COLO668 (cell line): ENCODE results near the gene STK32B.
A peak's percentile ranks its signal among the peaks of the same experiment; 100 is the strongest.

Experiments used
- DNase-seq: peaks from one replicate; lab custom pipeline; 2025; ENCODE audit not compliant: unreplicated experiment; lab: John Stamatoyannopoulos, UW

Gene STK32B

DNA sequence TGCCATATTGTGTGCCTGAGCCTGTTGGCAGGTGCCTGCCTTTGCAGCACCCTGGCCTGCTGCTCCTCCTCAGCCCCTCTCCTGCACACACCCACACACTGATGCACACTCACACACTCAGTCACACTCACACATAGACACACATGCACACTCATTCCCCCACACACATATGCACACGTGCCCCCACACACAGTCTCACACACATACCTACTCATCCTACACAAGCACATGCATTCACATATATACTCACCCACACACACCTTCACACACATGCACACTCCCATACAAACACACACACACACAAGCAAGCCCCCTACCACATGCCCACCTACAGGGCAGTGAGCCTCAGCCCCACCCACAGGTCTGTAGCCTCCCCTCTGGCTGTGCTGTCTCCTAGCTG, 412.1 kb downstream of the STK32B start:
- DNase-seq = no peak

DNA sequence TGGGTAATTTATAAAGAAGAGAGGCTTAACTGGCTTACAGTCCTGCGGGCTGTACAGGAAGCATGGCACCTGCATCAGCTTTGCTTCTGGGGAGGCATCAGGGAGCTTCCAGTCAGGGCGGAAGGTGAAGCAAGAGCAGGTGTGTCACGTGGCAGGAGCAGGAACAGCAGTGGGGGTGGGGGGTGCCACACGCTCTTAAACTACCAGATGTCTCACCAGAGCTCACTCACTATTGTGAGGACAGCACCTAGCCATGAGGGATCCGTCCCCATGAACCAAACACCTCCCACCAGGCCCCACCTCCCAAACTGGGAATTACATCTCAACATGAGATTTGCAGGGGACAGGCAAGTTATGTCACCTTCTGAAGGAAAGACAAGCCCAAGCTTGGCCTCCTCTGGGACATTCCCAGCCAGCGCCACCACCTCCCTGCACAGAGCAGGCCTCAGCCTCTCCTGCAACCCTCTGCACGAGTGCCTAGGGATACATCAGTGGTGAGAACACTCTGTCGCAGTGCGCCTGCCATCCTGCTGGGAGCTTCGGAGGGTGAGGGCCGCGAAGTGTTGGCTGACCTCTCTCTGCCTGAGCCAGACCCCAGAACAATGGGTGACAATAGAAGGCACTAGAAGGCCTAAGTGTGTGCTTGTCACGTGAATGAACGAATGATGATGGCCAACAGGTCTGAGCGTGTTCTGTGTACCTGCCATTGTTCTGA, 412.8 kb downstream of the STK32B start:
- no peak for DNase-seq

DNA sequence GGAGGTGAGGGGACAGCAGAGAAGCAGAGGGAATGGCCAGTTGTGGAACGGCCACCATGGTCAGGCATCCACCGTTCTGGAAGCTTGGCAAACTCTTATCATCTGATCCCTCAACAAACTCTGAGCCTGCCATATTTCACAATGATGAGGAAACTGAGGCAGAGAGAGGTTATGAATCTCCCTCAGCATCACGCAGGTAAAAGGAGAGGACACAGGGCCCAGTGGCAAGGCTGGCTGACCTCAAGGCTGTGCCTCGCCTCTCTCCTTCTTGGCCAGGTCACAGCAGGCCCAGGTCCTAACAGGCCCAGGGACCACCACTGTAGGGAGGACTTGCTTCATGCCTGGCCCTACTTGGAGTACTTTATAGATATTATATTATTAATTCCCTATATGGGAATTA, 414.2 kb downstream of the STK32B start:
- no peak for DNase-seq

DNA sequence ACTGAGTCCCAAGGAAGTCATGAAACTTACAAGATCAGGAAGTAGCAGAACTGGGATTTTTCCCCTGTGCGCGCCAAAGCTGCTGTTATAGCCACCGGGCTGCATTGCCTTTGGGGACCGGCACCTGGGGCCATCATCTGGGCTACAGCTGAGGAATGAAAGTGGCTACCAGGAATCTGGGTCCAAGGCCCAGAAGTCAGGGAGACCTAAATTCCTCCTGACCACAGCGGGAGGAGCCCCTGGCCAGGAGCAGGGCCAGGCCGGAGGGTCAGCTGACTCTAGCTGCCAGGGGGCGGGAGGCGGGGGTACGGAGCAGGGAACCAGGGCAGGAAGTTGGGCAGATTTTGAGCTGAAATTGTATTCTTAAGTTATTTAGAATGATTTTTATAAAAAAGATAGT, 414.7 kb downstream of the STK32B start:
- no peak for DNase-seq

DNA sequence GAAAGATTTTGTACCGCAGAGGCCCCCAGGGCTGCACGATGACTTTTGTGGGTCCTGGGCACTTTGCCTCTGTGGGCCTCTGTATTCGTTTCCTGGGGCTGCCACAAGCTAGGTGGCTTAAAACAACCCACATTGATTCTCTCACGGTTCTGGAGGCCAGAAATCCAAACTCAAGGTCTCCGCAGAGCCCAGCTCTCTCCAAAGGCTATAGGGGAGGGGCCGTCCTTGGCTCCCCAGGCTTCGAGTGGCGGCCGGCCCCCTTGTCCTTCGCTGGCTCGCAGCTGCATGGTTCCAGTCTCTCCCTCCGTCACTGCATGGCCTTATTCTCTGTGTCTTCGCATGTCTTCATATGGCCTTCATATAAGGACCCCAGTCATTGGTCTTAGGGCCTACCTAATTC, 415.8 kb downstream of the STK32B start:
- DNase-seq = no peak

DNA sequence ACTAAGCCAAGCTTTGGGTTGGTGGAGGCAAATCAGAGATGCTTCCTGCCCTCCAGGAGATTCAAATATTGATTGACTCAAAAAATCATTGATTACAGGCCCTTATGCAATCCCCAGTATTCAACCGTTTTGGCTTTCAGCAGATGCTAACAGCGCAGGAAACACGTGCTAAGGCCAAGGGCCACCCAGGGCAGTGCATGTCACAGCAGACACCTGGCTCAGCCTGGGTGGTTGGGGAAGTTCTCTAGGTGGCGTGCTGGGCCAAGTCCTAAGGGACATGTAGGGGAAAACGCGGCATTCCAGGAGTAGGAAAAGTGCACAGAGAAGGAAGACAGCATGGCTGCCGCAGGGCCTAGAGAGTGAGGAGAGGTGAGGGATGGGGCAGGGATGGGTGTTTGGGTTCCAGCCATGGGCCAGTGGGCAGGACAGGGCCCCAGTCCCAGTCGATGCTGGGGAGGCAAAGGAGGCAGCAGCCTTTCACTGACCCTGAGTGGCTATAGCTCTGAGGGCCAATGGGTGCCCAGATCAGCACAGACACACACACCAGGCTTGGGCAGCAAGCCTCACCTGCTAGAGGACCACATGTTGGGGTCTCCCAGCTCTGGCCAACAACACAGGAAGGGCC, 418.0 kb downstream of the STK32B start:
- DNase-seq = peak; percentile 28

DNA sequence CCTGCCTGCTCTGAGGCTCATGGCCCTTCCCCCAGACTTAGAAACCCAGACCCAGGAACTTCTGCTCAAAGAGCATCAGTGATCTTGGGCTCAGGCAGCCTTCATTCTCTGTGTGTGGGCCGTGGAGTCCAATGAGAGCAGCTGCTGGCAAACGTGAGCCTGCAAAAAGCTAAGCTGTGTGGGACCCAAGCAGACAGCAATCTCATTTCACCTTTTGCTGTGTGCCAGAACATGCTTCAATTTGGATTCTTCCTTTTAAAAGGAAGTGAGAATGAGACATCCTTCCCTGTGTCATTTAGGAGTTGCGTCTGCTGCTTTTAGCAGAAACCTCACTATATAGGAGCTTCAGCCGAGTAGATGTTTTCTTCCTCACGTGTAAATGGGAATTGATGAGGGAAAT, 418.6 kb downstream of the STK32B start:
- DNase-seq = no peak

DNA sequence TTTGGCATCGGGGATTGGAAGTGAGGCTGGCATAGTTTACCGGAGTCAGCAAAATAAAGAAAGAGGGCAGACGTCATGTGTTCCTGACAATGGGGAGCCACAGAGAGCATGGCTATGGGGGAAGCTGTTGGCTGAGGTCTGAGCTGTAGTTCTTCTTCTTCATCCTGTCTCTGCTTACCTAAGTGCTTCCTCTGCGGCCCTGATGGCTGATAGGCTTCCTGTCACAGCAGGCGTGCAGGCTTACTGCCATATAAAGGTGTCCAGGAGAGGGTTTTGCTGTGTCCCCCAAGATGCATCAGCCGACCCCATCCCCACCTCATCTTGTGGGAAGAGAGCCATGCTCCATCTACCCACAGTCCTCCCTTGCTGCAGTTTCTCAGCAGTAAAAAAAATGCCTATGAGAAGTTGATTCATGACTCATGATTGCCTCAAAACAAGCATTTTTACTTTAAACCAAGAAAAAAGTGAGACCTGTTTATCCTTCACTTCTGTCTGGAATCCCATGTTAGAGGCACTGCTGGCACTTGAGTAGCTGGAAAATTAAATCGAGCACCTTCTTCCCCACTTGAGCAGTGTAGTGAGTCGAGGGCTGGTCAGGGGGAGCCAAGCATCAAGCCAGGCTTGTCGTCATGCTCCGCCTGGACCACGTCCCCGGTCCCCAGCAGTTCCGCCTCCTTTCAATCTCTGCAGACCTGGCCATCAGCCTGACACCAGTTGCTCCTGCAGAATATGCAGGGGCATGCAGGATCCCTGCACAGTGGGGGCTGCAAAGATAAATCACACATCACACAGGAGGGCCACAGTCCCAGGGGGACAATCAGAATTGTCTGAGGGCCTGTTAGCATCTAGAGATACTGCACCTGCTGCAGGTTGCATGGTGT, 419.3 kb downstream of the STK32B start:
- DNase-seq = no peak

DNA sequence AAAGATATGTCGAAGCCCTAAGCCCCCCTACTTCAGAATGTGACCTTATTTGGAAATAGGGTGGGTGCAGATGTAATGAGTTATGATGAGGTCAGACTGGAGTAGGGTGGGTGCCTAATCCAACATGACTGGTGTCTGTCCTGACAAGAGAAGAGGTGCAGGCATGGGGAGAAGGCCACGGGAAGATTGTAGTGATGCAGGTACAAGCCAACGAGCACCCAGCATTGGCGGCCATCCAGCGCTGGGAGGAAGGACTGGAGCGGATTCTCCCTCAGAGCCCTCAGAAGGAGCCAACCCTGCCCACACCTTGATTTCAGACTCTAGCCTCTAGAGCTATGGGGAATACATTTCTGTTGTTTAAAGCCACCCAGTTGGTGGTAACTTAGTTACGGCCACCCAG, 419.9 kb downstream of the STK32B start:
- no peak for DNase-seq

DNA sequence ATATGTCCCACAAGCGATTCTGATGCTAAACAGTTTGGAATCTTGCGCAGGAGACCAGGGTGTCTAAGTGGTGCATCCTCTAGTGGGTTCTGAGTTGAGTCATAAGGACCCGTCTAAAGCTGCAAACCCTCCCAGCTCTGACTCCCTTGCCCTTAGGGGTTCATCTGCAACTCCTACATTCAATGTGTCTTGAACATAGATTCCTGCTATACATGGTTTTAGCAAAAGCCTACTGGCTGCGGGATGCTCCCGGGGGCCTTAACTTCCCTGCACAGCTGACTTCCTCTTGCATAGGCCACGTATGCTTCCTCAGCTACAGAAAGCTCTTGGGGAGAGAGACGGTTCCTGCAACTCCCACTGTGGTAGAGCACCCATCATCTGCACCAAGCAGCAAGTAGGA, 420.4 kb downstream of the STK32B start:
- DNase-seq = no peak

DNA sequence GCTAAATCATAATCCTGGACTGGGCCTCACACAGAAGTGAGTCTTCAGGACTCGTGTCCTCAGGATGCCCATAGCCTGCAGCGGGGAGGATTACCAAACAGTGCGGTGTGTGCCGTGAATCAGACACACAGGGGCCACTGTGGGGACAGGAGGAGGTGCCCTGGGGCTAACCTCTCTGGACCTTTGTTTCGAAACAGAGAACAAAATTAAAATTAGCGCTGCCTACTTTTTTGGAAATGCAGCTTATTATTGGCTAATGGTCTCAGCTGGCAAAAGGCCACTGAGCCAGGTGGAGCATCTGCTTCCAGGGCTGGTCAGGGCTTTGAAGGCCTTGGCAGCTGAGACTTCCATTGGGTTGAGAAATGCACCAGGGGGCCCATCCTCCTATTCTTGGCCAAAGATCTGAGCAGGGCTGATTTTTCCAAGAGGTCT, 420.9 kb downstream of the STK32B start:
- DNase-seq = no peak

DNA sequence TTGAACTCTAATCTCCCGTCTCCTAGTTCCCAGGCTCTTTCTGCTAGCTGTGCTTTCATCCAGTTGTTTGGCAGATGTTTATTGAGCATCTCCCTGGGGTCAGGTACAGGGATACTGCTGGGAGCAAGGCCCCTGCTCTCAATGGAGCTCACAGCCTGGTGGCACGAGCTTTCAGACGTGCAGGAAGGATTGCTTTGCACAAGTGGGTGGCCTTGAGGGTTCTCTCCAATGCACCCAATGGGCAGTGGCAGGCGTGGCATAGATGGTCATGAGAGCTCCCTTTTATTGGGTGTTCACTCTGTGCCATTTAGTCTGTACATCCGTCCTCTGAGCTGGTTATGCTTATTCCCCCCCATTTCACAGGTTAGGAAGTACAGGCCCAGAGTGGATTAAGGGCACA, 421.8 kb downstream of the STK32B start:
- DNase-seq = no peak

DNA sequence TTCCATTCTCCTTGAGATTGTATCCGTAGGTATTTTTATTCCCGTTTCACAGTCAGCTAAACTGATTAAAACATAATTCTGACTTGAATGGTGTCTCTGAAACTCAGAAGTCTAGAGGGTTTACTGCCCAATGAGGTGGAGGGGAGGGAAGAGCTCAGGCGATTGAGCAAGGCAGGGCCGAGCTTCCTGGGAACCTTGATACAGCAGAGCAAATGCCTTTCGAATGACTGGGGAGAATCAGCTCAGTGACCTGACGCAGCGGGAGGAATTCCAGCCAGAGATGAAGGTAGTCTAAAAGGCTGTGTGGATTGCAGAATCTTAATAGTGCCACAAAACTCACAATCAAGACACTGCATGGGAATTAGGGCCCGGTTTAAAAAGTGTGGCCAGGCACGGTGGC, 423.5 kb downstream of the STK32B start:
- DNase-seq = no peak

DNA sequence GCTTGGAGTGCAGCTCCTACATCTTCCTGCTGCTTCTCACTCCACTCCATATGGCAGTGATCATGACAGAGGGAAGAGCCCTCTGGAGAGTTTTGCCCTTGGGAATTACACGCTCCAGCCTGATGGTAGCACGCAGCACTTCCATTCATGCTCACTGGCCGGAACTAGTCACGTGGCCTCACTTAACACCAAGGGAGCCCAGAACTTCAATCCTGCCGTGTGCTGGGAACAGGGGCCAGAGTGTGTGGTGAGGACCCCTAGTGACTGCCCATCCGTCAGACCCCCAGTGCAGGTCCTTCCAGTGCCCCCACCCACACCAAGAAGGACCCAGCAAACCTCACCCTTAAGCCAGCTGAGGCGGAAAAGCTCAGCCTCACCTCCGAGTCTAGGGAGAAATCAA, 426.3 kb downstream of the STK32B start:
- no peak for DNase-seq

DNA sequence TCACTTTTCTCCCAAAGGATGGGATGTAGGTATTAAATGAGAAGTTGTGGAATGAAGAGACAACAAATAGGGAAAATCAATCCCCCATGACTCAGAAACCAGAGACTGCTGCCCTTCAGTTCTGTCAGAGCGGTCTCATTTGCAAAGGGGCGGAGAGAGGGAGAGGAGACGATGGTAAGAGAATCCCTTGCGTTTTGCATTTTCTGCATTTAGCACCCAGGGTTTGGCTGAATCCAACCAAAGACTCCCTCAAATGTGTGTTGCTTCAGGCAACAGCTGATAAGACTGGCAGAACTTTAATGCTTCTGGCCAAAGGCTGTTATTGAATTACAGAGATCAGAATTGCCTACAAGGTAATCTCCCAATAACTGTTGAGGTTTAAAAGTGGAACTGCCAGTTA, 426.9 kb downstream of the STK32B start:
- DNase-seq = no peak

DNA sequence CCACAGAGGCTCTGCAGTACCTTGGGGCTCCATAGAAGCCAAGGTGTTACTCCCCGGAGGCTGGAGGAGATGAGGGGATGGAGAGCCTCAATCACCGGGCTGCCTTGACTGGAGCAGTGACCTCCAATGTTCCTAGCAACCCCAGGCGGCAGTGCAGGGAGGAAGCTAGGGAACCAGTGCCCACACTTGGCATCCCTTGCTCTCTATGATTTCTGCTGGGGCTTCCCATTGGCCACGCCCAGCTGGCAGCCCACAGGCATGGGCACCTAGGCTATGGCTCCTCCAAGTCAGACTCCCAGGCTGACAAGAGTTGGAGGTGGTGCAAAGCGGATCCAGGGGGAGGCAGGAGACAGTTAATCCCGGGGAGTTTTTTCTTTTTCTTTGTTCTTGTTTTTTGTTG, 427.4 kb downstream of the STK32B start:
- no peak for DNase-seq

DNA sequence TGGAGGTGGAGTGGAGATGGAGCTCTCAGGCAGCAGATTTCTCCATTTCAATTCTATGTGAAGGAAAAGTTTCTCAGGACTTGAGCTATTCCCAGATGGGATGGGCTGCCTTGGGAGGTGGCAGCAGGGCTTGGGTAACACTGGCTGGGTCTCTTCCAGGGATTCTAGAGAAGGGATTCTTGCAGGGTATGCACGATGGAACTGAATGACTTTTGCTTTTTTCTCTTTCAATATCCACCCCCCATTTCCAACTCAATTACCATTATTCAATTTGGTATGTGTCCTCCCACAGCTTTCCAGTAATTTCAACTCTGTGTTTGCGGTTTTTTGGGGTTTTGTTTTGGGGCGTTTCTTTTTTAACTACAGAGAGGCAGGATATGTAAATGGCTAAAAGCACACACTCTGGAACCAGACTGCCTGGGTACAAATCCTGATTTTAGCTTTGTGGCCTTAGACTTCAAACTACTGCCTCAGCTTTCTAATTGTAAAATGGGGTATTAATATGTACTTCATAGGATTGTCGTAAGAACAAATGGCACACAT, 428.3 kb downstream of the STK32B start:
- no peak for DNase-seq

DNA sequence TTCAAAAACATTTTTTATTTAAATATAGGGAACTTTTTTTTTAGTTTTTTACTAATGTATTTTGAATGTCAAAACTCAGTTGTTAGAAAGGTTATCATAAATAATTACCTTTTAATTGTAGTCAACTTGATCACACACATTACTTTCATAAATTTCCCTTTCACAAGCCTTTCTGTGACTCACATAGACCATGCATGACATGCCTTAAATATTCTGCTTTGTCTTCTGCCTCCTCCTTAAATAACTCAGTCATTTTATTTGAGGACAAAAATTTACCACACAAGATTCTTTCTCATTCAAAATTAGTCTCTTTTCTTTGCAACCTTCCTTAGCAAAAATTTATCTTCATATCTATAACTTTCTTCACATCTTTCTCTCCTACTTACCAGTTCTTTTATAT, 437.1 kb downstream of the STK32B start:
- DNase-seq = no peak

DNA sequence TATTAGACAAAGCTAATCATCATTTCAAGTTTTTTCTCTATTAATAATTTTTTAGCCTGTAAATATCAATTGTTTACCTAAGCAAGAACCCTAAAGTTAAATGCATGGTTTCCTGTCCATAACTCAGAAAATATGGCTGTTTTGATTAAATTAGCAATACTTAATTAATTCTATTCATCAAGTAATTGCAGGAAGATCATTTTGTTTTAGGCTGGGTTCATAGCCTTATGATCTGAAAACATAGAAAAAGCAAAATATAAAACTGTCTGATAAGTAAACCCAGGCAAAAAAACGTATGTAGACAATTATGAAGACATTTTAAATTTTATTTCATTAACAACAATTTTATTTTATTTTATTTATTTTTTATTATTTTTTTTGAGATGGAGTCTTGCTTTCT, 438.0 kb downstream of the STK32B start:
- DNase-seq = no peak

DNA sequence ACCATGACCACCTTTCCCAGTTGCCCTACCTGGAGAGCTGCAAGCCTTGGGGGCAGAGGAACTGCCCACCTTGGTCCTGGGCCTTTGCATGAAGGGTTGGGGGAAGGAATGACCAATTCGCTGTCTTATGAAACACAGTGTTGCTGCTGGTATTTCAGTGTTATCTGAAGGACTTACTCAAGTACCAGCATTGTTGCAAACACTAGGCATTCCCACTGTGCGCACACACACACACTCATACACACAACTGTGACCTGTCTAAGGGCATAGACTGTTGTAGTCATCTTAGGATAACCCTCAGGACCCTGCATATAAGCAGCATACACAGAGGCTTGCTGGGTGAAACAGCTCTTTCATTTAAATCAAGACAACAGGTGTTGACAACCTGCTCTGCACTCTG, 446.2 kb downstream of the STK32B start:
- no peak for DNase-seq

DNA sequence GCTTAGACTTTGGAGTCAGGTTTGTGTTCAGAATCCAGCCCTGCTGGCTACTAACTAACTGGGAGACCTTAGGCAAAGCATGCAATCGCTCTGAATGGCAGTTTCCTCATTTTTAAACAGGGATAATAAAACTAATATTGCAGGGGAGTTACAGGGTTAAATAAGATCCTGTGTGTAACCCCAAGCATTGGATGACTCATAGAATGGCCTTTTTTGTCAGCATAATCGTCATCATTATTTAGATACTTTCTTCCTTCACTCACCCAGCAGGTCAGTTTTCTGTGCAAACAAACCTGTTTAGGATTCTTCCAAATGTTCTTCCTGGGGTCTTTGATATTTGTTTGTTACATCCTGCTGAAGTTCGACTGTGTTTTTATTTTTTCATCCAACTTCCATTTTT, 448.9 kb downstream of the STK32B start:
- DNase-seq = no peak
